Measurements from ENCODE around the gene SLIT3. TPM values are rescaled to one million over a fixed set of nuclear protein-coding genes. Genes with fewer than 3 reads are reported as not detected.

Gene SLIT3
- total RNA-seq, 1 experiment from 2014 or later = 0.92 TPM

DNA sequence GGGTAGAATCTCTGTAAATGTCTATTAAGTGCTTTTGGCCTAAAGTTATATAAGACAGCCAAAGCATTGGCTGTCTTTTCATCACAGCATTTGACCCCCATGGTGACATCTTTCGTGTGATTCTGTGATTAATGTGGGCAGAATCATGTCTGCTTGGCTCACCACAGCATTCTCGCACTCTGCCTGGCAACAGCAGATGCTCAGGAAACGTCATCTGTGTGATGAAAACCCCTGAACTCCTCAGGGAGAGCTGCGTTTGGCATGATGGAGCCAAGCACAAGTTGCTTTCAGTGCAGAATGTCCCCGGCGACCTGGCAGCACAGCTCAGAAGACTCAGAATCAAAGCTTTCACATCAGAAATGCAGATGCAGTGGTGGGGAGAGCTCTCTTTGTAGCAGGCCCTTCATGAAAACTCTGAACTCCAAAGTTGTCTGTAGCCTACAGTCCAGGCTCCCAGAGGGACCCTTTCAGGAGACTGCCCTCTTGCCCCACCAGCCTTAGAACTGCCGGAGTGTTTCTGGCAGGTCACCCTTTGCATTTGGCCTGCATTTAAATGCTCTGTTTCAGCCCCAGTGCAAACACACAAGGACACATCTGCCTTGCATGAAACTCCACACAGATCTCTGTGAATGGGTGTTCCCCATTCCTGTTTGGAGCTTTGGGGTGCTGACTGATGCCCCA lies 566.2 kb downstream of the SLIT3 start:
- no peak overlapping the region for H3K27ac ChIP-seq (ENCODE audit: insufficient read length, low read depth, low read length)
- H2BK120ac ChIP-seq (ENCODE audit: low read depth, low read length, poor library complexity, severe bottlenecking) = no peak overlapping the region
- no peaks in the 10 kb centered on the region for H4K20me1 ChIP-seq (ENCODE audit: control insufficient read depth, insufficient read depth, insufficient read length)
- no peaks in the 10 kb centered on the region for H3K79me2 ChIP-seq (ENCODE audit: insufficient read depth, low read length)
- no peak overlapping the region for H3K4me2 ChIP-seq (ENCODE audit: insufficient read depth, insufficient read length, low read length)
- no peak overlapping the region for H2AK5ac ChIP-seq (ENCODE audit: insufficient read length, low read length)
- H4K8ac ChIP-seq (replicated peaks; ENCODE audit: insufficient read length, low read depth, low read length) = no peak overlapping the region
- no peak overlapping the region for H2BK12ac ChIP-seq (ENCODE audit: insufficient read length, low read depth, low read length)
- DNase-seq = no peak
- no peak overlapping the region for H4K91ac ChIP-seq (ENCODE audit: insufficient read length, low read depth, low read length)
- Mint-ChIP-seq H3K27me3 (ENCODE audit: low read depth) (peaks cover 1% of the 10 kb centered on the region), H3K4me1 (no peaks in the 10 kb centered on the region), H3K4me3 (no peak overlapping the region), H3K27ac (peak overlapping the region in 1 of 3 experiments; percentile 65; a peak in 1 of 7 replicates), H3K36me3 (ENCODE audit: insufficient read depth in 1 of 3, low read depth in 3 of 3) (no peaks in the 10 kb centered on the region), H3K9me3 (no peaks in the 10 kb centered on the region)
- H2BK20ac ChIP-seq (ENCODE audit: low read depth, low read length, poor library complexity, severe bottlenecking) = no peak overlapping the region
- H4K5ac ChIP-seq (ENCODE audit: insufficient read length, low read depth, low read length) = no peak overlapping the region
- H3K4ac ChIP-seq (ENCODE audit: low read depth, low read length) = no peak overlapping the region
- no CpG with 5 or more reads among the region's 7 CpGs for WGBS (ENCODE audit: extremely low coverage, insufficient read length, low lambda C conversion rate)
- TF ChIP-seq CTCF (conservative IDR thresholded peaks at IDR 0.05) = no peak
- no peak overlapping the region for H2BK15ac ChIP-seq (ENCODE audit: low read depth, low read length)
- no peaks in the 10 kb centered on the region for H3K23me2 ChIP-seq (ENCODE audit: insufficient read length, low read depth, low read length, poor library complexity, severe bottlenecking)
- H3K9ac ChIP-seq (ENCODE audit: extremely low read depth, insufficient read length, low read length) = no peak overlapping the region
- no peaks in the 10 kb centered on the region for H3K27me3 ChIP-seq (ENCODE audit: insufficient read depth, low read length)
- no peak overlapping the region for H3K56ac ChIP-seq (ENCODE audit: insufficient read length, low read depth, low read length)
- no peak overlapping the region for H2AFZ ChIP-seq (ENCODE audit: low read length)
- no peak overlapping the region for H3K23ac ChIP-seq (ENCODE audit: insufficient read length, low read depth, low read length)
- H3K14ac ChIP-seq (ENCODE audit: insufficient read depth, low read length) = no peak overlapping the region
- H3K4me1 ChIP-seq (ENCODE audit: insufficient read depth, low read length) = no peaks in the 10 kb centered on the region
- no peak overlapping the region for H2BK5ac ChIP-seq (ENCODE audit: insufficient read length, low read length)
- H3T11ph ChIP-seq (ENCODE audit: low read length) = no peak overlapping the region
- H3K9me3 ChIP-seq (ENCODE audit: control insufficient read depth, low read depth, low read length) = no peaks in the 10 kb centered on the region
- H3K79me1 ChIP-seq (ENCODE audit: insufficient read depth, low read depth, low read length, poor library complexity, severe bottlenecking) = no peaks in the 10 kb centered on the region
- H3K18ac ChIP-seq (ENCODE audit: insufficient read length, low read depth, low read length) = no peak overlapping the region
